Measurements from ENCODE around the gene MANSC1.
"Not testable (repeated sequence)": the region's sequence is repeated elsewhere in the genome, so short reads cannot be mapped to it uniquely, and the experiment has no call there.

The MANSC1 gene

DNA sequence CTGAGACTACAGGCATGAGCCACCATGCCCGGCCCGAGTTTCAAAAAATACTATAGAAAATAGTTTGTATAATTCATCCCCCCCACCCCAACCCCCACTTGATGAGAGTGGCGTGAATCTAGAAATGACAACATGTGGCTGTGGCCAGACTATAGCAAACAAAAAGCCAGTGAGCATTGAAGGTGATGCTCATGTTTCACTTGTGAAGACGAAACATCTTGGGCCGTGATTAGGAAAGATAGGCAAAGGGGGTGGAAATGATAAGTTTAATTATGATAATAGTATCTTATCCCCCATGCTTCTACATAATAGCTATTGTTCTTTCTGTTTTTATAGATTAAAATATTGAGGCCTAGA, 15.4 kb upstream of the MANSC1 start:
- no peak for DNase-seq

DNA sequence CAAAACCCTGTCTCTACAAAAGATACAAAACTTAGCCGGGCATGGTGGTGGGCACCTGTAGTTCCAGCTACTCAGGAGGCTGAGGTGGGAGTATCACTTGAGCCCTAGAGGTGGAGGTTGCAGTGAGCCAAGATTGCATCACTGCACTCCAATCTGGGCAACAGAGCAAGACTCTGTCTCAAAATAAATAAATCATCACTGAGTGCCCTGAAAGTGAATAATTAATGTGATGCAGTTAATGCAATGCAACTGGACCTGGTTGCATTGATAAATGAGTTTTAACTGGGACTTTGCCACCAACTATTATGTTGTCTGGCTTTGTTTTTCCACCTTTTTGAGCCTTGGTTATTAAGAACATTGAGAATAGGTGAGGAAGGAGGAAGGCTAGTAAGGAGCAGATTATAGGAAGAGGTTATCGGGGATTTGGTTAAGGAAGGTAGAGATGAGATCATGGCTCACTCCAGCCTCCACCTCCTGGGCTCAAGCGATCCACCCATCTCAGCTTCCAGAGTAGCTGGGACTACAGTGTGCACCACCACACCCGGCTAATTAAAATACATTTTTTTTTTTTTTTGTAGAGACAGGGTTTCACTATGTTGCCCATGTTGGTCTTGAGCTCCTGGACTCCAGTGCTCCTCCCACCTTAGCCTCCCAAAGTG, 14.9 kb upstream of the MANSC1 start:
- DNase-seq = no peak

DNA sequence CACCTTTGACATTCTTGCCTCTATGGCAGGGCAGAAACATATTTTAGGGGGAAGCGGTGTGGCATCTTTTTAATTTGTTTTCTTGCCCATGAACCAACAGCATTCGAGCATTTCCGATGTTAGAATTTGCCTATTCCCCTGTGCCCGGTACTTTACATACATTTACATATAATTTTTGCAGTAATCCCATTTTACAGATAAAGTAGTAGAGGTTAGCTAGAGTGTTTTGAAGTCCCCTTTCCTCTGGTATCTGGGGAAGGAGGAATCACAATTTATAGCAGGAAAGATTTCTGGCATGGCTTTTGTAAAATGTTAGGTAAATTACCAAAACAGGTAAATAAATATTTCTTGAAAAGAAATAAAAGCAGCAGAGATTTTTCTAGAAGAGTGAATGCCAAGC, 8.5 kb upstream of the MANSC1 start:
- DNase-seq = no peak

DNA sequence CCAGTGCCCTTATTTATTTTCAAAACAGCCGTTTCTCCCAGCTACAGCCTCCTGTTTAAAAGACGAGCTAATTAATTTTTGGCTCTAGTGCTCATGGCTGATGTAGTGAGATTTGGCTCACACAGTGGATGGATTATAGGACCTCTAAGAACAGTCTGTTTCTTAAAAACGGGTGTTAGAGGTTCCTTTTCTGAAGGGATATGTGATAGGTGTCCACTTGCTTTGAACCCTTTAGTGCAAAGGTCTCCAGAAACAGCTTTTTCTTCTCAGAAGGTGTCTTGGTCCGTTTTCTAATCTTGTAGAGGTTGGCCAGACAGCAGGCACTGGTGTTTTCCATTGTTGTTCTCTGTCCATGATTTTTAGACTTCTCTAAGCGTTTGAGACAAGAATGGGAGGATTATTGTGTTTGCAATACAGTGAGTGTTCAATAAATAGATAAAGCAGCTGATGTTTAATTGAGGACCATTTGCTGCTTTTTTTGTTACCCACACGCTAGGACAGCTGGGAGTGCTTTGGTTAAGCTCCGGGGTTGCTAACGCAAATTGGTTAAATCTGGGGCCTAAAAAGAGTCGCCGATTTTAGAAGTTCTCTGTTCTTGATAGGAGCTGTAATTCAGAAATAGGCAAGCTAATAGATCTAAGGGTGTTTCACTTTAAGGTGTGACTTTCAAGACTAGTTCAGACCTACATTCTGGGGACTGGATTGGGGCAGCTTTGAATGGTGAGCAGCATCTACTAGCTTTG, 7.8 kb upstream of the MANSC1 start:
- DNase-seq = peak in 1 of 2 experiments; percentile 23

DNA sequence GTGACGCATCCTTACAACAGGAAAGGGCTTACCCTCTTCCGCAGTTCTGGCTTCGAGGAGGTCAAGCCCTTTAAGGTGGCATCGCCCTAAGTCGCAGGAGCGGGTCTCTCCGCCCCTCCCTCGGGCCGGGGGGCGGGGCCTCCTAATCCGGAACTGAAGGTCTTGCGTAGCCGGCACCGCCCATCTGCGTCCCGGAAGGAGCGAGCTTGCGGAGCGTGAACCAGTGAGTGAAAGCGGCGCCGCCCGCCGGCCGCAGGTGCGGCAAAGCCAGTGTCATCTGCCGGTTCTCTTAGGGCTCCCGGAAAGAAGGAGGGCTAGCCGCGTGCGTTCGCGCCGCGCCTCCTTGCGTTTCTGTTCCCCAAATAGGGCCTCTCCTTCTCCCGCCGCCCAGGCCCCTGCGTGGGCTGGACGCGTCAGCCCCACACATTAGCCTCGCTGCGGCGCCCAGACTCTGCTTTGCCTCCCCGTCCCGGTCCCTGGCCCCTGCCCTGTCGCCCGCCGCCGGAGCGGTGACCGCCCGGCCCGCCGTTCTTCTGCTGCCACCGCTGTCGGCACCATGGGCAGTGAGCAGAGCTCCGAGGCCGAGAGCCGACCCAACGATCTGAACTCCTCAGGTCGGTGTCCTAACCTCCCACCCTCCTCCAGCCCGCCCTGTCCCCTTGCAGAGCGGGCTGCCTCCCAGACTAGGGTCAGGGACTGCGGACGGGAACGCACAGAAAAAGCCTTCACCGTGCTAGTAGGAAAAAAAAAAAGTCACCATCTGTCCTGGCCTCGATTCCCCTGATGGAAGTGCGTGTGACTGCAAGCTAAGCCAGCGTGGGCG, 7.1 kb upstream of the MANSC1 start, which contains the start of gene BORCS5:
Gene BORCS5, plus strand, starts transcription at position 183 of the 823 bp plus-strand sequence. Its CDS starts 374 bp downstream, at position 557.
- peak; percentile 97 to 99 for DNase-seq

DNA sequence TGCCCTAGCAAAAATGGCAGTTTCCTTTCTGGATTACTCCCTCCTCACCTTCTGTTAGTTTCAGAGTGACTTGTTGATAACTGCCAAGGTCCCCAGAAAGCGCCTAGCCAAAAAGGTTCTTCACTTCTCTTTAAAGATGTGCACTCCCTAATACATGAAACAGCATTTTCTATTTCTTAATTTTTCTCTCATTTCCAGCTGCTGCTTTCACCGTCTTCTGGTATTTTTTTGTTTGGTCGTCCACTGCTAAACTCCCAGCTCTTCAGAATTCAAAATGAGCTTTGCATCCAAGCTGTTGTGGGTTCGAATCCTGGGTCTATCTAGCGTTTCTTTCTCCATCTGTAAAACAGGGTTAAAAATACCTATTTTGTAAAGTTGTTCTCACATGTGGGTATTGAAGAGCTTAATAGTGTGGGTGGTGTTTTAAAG, 6.4 kb upstream of the MANSC1 start:
- no peak for DNase-seq

DNA sequence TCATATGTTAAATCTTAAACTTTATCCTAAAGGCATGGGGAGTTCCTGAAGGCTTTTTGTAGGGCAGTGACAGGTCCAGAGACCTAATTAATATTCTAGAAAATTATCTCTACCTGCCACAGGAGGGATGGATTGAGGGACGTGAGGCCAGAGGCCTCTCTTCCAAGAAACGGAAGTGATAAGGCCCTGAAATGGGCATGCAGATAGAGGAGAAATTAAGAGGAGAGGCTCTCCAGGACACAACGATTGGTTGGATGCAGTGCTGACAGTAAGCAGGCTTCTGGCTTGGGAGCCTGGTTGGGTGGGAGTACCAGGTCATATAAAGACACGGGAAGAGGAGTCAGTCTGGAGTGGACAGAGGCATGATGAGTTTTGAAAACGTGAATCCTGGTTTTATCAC, 3.8 kb upstream of the MANSC1 start:
- no peak for DNase-seq

DNA sequence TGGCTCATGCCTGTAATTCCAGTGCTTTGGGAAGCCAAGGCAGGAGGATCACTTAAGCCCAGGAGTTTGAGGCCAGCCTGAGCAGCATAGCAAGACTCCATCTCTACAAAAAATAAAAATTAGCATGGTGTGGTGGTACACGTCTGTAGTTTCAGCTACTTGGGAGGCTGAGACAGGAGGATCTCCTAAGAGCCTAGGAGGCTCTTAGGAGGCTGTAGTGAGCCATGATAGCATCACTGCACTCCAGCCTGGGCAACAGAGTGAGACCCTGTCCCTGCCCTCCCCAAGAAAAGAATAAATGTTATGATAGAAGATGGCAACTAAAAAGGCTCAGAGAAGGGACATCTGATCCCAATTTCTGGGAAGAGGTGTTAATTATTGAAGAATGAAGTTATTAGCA, 3.2 kb upstream of the MANSC1 start:
- DNase-seq = no peak

DNA sequence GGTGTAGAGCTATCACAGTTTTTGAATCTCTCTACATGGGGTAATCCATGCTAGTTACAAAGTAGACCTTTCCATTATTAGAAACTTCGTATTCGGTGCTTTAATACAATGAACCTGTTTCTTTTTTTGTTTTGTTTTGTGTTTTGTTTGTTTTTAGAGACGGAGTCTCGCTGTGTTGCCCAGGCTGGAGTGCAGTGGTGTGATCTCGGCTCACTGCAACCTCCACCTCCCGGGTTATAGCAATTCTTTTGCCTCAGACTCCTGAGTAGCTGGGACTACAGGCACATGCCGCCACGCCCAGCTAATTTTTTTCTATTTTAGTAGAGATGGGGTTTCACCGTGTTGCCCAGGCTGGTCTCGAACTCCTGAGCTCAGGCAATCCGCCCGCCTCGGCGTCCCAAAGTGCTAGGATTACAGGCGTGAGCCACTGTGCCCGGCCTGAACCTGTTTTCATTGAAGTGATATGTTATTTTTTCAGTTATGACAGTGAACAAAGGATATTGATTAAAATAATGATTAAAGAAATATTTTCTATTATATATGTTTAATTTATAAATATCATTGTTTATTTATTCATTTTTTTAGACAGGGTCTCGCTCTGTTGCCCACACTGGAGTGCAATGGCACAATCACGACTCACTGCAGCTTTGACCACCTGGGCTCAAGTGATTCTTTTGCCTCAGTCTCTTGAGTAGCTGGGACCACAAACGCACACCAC, 1.6 kb upstream of the MANSC1 start:
- not testable (repeated sequence) for DNase-seq

DNA sequence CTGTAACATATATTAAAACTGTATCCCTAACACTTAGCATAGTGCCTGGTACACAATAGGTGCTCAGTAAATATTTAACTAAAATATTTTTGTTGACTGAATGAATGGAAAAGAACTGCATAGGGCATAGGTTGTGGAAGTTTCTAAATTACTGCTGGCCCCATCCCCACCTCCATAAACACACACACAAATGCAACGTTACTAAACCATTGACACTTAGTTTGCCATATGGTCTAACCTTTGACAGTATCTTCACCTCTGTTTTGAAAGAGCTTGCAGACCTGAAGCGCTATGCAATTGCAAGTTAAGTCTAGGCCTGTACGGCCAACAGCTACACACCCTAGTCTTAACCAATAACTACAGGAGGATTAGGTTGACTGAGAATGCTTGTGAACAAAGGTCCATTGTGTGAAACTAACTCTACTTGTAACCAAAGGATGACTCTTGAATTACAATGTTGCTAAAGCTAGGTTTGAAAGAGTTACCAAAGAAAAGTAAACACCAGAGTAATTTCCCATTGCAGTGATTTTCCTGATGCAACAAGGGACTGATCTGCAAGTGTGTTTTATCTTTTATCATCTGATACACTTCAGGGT, 924 bp upstream of the MANSC1 start:
- DNase-seq = no peak

DNA sequence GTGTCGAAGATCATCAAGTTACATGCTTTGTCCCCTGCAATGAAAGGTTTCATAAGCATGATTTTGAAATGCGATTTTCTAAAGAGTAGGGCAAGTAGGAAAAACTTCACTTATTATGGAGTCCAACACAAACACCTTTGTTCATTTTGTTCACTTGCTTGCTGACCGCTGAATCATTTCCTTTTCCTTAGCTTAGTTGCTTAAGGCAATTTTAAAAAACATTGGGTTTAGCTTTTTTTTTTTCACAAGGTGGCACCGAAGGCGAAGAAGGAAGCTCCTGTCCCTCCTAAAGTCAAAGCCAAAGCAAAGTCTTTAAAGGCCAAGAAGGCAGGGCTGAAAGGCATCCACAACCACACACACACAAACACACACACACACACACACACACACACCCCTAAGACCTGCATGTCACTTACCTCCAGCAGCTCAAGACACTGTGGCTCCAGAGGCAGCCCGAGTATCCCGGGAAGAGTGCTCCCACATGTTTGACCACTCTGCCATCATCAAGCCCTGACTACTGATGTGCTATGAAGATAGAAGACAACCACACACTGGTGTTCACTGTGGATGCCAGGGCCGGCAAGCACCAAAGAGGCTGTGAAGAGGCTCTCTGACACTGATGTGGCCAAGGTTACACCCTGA, 11.4 kb downstream of the MANSC1 start:
- DNase-seq = no peak

DNA sequence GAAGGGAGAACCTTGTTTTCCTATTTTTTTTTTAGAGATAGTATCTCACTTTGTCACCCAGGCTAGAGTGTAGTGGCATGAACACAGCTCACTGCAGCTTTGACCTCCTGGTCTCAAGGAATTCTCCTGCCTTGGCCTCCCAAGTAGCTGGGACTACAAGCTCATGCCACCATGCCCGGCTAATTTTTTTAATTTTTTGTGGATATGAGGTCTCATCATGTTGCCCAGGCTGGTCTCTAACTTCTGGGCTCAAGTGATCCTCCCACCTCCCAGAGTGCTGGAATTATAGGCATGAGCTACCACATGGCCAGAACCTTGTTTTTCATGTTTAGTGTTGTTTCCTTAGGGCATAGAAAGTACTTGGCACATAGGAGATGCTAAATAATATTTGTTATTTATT, 13.5 kb downstream of the MANSC1 start:
- DNase-seq = no peak

DNA sequence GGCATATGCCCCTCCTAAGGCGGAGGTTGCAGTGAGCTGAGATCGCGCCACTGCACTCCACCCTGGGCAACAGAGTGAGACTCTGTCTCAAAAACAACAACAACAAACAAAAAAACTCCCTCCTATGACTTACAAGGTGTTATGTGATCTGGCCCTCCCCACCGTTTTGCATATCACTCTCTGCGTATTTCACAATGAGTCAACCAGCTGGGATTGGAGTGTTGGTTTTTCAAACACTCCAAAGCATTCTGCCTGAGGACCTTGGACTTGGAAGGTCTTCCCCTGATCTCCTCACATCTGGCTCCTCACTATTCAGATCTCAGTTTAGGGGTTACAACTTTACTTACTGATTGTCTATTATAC, 14.0 kb downstream of the MANSC1 start:
- DNase-seq = no peak

DNA sequence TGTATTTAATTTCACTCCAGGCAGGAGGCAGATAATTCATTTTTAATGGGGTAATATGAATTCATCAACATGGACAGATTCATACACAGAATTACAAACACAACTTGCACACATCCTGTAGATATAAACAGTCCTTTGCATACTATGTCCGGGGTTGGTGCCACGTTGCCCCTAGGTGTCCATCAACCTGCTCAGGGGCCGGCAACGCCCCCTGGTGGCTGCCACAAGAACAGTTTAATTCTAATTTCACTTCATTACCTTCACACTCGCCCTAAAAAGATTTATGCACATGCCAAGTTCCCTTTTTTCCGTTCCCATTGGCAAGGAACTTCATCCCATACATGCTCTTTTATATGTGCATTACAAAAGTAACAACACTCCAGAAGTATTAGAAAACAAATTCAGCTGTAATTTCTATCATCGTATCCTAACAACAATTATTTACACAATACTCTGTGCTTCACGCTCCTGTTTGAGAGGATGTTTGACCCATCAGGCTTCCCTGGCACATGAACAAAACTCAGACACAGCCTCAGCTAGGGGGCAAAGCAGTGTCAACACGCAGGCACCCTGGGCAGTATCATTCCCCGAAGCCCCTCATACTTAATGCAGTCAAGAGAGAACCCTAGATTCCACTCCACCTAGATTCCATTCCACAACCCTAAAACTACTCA, 15.5 kb downstream of the MANSC1 start:
- peak; percentile 24 to 27 for DNase-seq

DNA sequence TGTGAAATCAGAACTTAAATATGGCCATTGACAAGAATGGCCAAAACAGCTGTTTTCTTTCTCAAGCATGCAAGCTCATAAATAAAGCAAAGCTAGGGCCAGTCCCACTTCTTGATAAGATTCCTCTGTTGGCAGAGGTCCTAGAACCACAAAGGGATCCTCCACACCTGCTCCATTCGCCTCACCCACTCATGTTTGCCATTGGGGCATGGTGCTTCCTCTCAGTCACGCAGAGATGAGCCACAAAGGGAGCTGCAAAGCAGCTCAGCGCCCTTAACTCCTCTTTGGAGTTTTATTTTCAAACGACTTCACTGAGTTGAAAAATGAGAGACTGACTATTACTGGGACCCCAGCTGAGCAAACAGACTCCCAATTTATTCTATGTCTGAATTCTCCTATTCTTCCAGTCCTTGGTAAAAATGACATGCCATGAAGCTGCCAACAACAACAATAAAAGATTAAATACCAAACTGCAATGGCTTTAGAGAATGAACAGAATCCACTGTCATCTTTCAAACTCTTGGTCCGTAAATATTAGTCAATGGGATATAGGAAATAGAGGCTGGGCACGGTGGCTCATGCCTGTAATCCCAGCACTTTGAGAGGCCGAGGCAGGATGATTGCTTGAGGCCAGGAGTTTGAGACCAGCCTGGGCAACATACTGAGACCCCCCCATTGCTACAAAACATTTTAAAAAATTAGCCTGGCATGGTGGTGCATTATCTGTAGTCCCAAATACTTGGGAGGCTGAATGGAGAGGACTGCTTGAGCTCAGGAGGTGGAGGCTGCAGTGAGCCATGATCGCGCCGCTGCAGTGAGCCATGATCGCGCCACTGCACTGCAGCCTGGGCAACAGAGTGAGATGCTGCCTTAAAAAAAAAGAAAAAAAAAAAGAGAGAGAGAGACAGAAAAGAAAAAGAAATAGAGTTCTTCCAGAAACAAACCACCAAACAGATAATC, 16.4 kb downstream of the MANSC1 start:
- DNase-seq = peak; percentile 51 to 56

DNA sequence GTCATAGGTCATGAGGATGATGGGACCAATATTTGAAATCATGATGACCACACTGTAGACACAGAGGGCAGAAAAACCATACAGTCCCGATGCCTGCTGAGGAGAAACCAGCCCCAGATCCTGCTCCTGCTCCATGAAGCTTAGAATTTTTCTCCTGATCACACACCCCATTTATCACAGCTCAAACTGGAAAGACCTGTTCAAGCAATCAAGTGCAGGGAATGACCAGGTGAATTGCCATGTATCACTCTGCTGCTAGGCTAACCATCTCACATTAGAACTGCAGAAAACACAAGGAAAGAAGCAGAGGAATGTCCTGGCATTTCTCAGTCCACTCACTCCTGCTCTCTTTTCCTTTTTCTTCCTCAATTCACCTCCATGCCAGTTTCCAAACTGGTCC, 18.1 kb downstream of the MANSC1 start:
- DNase-seq = no peak

DNA sequence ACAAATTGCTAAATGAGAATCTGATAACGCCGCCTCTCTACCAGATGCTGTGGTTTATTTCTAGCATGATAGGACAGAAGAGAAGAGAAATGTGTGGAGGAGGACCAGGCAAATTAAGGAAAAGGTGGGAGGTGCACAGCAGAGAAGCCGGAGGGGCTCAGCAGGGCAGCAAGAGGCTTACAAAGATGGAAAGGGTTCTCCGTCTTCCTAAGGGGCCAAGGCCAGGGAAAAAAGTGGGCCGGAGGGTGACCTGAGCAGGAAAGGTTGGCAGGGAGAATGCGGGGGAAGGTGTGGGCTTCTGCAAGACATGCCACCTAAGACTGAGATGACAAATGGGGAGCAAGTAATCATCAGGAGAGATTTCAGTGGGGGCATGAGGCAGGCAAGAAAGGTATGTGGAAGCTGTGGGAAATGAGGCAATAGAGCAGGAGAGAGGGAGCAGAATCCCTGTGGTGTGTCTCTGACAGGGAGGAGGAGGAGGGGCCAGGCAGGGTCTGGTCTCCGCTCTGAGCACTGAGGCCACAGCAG, 18.7 kb downstream of the MANSC1 start:
- no peak for DNase-seq

DNA sequence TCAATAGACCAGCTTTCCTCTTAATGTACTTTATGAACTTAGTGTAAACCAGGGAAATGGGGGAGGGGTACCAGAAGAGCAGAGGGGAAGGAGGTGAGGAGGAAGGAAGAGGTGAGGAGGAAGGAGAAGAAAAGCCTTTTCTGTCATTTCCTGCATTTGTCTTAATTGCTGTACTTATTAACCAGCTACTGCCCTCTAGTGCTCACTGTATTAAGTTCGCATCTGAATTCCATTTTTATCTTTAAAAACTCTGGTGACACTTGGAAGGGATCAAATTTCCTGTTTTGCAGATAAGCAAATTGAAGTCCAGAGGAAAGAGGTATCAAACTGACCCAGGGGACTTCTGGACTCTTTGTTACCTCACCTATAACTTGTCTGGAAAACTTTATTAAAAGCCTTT, 22.2 kb downstream of the MANSC1 start:
- peak; percentile 24 to 43 for DNase-seq

DNA sequence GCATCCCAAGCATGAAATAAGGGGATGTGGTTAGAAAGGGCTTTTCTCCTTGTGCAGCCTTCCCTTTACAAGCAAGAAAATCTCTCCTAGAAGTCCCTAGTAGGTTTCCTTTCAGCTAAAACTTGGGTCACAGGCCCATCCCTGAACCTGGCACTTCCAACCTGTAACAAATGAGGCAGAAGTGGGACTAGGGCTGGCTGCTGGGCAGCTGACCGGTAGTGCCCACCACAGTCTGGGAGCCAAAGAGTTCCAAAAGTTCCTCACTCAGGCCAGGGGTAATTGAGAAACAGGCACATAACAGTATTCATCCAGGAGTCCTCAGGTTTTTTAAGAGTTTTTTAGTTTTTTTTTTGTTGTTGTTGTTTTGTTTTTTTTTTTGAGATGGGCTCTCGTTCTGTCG, 23.8 kb downstream of the MANSC1 start:
- DNase-seq = no peak

DNA sequence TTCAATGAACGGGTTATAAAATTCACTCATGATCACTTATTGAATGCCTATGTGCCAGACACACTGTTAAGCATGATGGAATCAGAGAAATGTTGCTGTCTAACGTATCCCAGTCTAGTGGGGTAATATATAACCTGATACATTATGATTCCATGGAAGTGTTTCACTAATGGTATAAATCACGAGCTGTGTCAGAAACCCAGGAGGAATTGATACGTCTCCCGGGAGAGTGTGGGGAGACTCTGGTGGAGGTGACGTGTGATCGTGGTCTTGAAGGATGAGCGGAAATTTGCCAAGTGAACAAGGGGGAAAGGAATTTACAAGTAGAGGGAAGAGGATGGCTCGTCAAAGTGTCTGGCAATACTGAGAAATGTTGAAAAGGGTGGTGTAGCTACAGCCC, 26.5 kb downstream of the MANSC1 start:
- no peak for DNase-seq

All from NCI-H1930 (cell line).